Nephron (organoid): Measurements from ENCODE around the gene NASP.

ENCODE experiments used
- H3K27ac Mint-ChIP-seq, 3 experiments: 2 replicates each; pipeline ENCODE4 v1.8.0; 2020; ENCODE audit warnings: mixed read lengths in 3 of 3, mild to moderate bottlenecking in 2 of 3, moderate library complexity in 1 of 3
- H3K27me3 Mint-ChIP-seq: 2 replicates; pipeline ENCODE4 v1.8.0; 2021; ENCODE audit warnings: low read depth, mild to moderate bottlenecking, moderate library complexity, mixed read lengths
- H3K36me3 Mint-ChIP-seq: 2 replicates; pipeline ENCODE4 v1.8.0; 2020; ENCODE audit warnings: low read depth, mixed read lengths
- H3K4me1 Mint-ChIP-seq: 2 replicates; pipeline ENCODE4 v1.8.0; 2020; ENCODE audit warnings: mixed read lengths
- H3K4me3 Mint-ChIP-seq, 3 experiments: 2 replicates each; pipeline ENCODE4 v1.8.0; 2020; ENCODE audit warnings: mild to moderate bottlenecking in 3 of 3, mixed read lengths in 3 of 3, moderate library complexity in 2 of 3
- H3K9me3 Mint-ChIP-seq: 2 replicates; pipeline ENCODE4 v1.8.0; 2020; ENCODE audit warnings: mixed read lengths
- CTCF ChIP-seq, 3 experiments: fragments of 200-600 bp; sonication (generic); IDR thresholded peaks; one replicate each; pipeline ENCODE4 v1.5.0; 2021; ENCODE audit warnings: antibody characterized with exemption in 3 of 3; ENCODE audit not compliant: unreplicated experiment in 3 of 3

The NASP gene

DNA sequence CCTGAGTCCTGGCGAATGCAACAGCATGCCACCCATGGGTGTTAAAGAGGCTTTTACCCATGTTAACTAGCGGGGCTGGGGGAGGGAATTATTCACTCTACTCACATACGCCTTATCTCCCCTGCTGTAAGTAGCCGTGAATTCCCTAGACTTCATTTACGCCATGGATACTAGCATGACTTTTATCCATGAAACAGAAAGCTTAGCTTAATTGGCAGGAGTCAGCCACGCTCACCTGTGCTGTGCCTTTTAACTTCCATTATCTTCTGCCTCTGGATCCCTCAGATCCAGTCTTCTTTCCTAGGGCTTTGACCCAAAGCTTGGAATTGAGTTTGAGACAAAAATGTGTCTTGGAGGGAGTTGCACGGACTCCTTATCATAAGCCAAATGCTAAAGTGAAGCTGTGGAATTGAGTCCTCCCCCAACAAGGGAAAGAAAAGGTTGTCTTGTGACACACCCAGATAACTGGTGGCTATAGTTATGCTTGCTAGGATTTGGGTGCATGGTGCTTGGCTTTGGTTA, 9.7 kb upstream of the NASP start:
- no peak overlapping the region for H3K4me3 Mint-ChIP-seq
- no peak overlapping the region for H3K27ac Mint-ChIP-seq
- H3K4me1 Mint-ChIP-seq = no peaks in the 10 kb centered on the region
- no peaks in the 10 kb centered on the region for H3K27me3 Mint-ChIP-seq
- no peaks in the 10 kb centered on the region for H3K9me3 Mint-ChIP-seq
- no peak for TF ChIP-seq CTCF (IDR thresholded peaks at IDR 0.05; ENCODE audit: unreplicated experiment in 3 of 3)
- peaks cover 5% of the 10 kb centered on the region for H3K36me3 Mint-ChIP-seq

GRCh38 chr1:45583264-45583665, 576 bp upstream of the NASP start:
- H3K9me3 Mint-ChIP-seq = no peaks in the 10 kb centered on the region
- H3K27me3 Mint-ChIP-seq = no peaks in the 10 kb centered on the region

DNA sequence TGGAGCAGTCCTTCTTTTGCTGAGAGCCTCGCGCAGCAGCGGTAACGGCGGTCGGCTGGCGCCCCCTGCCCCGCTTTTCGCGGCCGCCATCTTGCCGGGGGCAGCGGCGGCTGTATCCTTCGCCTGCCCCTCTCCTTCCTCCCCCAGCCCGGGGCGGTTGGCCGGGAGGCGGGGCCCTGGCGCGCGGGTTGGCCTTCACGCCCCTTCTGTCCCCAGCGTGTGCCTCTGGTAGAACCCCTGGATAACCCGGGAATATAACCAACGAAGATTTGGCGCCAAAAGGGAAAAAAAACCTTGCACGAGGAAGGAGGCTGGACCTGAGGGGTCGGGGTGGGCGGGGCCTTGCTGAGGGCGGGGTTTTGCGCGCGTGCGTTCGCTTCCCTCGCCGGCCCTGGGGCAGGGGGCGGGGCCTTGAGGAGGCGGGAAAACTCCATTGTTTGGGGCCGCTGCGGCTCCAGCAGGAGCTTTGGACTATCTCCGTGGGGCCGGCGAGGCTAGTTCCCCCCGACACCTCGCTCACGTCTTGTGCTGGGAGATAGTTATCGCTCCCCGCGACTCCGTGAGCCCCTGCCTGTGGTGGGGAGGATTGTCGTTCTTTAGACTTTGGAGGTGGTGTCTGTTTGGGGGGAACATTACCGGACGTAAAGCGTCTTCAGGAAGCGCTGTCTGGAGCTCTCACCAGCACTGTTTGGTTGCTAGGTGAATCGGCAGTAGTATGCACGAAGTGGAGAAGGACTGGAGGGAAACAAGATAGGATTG, 689 bp downstream of the NASP start:
- Mint-ChIP-seq H3K27ac (peak overlapping the region; percentile 87 to 98 (median 96)), H3K9me3 (no peaks in the 10 kb centered on the region), H3K36me3 (no peaks in the 10 kb centered on the region), H3K4me3 (peak overlapping the region; percentile 93 to 96 (median 96)), H3K4me1 (peaks cover 23% of the 10 kb centered on the region), H3K27me3 (no peaks in the 10 kb centered on the region)
- peak in 1 of 3 experiments; percentile 33 for TF ChIP-seq CTCF (IDR thresholded peaks at IDR 0.05; ENCODE audit: unreplicated experiment in 3 of 3)

More at GRCh38 chr1:45583264-45583665, 576 bp upstream of the NASP start:
- peak overlapping the region; percentile 93 to 96 (median 96) for H3K4me3 Mint-ChIP-seq
- H3K27ac Mint-ChIP-seq = peak overlapping the region; percentile 87 to 98 (median 96)
- no peak for TF ChIP-seq CTCF (IDR thresholded peaks at IDR 0.05; ENCODE audit: unreplicated experiment in 3 of 3)
- no peaks in the 10 kb centered on the region for H3K36me3 Mint-ChIP-seq
- H3K4me1 Mint-ChIP-seq = peaks cover 23% of the 10 kb centered on the region

GRCh38 chr1:45585110-45585426, 1.2 kb downstream of the NASP start:
- H3K27ac Mint-ChIP-seq = peak overlapping the region; percentile 84 to 98 (median 96)
- no peaks in the 10 kb centered on the region for H3K9me3 Mint-ChIP-seq
- H3K4me1 Mint-ChIP-seq = peaks cover 23% of the 10 kb centered on the region
- H3K4me3 Mint-ChIP-seq = peak overlapping the region; percentile 93 to 96 (median 96)
- TF ChIP-seq CTCF (IDR thresholded peaks at IDR 0.05; ENCODE audit: unreplicated experiment in 3 of 3) = no peak
- H3K36me3 Mint-ChIP-seq = no peaks in the 10 kb centered on the region
- H3K27me3 Mint-ChIP-seq = no peaks in the 10 kb centered on the region

DNA sequence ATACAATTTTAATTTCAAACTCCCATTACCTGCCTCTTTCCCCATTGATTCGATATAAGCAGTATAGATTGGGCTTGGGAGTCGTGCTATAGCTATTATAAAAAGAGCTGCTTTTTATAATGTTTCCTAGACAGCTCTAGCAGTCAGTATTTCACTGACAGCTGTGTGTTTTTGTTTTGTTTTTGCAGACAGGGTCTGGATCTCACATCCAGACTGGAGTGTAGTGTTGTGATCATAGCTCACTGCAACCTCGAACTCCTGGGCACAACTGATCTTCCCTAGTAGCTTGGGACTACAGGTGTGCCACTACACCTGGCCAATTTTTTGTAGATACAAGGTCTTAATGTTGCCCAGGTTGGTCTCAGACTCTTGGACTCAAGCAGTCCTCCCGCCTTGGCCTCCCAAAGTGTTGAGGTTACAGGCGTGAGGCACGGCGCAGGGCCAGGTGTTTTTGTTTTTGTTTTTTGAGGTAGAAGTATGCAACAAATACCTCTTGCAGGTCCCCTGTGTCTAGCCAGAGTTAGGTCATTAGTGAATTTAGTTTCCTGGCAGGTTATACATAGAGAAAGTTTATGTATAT, 1.7 kb downstream of the NASP start:
- peaks cover 23% of the 10 kb centered on the region for H3K4me1 Mint-ChIP-seq
- no peak for TF ChIP-seq CTCF (IDR thresholded peaks at IDR 0.05; ENCODE audit: unreplicated experiment in 3 of 3)
- no peaks in the 10 kb centered on the region for H3K9me3 Mint-ChIP-seq
- peak overlapping the region; percentile 84 to 98 (median 96) for H3K27ac Mint-ChIP-seq
- peaks cover under 1% of the 10 kb centered on the region for H3K36me3 Mint-ChIP-seq
- H3K4me3 Mint-ChIP-seq = peak overlapping the region; percentile 93 to 96 (median 96)
- H3K27me3 Mint-ChIP-seq = no peaks in the 10 kb centered on the region
